Left colon (tissue), 2 donors: ENCODE results near the gene ELK4. TPM values are rescaled to one million over a fixed set of nuclear protein-coding genes. Genes with fewer than 3 reads are reported as not detected.

ENCODE experiments used
- total RNA-seq, 2 donors: library from RNA; stranded (reverse); fragmentation: NEBNext Ultra II Directional; extraction: Animal tissue kit (Norgen Biotek cat#: 25700); gene quantifications; one replicate each; pipeline ENCODE4 v1.2.1, GENCODE V29; 2021
- donor health status: DM: no; HTN: no; CAD: no.
- donor health status: DM: yes; HTN: yes; CAD: no.

ELK4 gene
- total RNA-seq, 2 donors from 2014 or later = 37.4 to 39.5 TPM

Other genes with a start within 250 kb of the ELK4 start
- 1 to 10 TPM in 1 of 2 donors, not detected in 1; 1.1 TPM for gene LEMD1, start 210.0 kb downstream of the ELK4 start, total RNA-seq
- gene BLACAT1, start 176.0 kb downstream of the ELK4 start, total RNA-seq = under 1 TPM; 0.14 to 0.34 TPM
- 10 to 100 TPM; 32.6 to 39.2 TPM for gene CDK18, start 127.3 kb downstream of the ELK4 start, total RNA-seq
- 10 to 100 TPM; 19.5 to 30.8 TPM for gene SLC45A3, start 48.5 kb upstream of the ELK4 start, total RNA-seq
- 10 to 100 TPM; 74.6 to 78.1 TPM for gene NUCKS1, start 118.2 kb upstream of the ELK4 start, total RNA-seq
- gene RAB29, start 143.5 kb upstream of the ELK4 start, total RNA-seq = 1 to 10 TPM; 7.3 to 8.0 TPM
- gene SLC41A1, start 181.2 kb upstream of the ELK4 start, total RNA-seq = 1 to 10 TPM; 4.4 to 4.9 TPM
- gene PM20D1, start 218.1 kb upstream of the ELK4 start, total RNA-seq = under 1 TPM in 1 of 2 donors, not detected in 1; 0.17 TPM